ENCODE results near the gene ABO. TPM values are rescaled to one million over a fixed set of nuclear protein-coding genes. Genes with fewer than 3 reads are reported as not detected.

The ABO gene
- total and polyA plus RNA-seq, 9 of the 15 experiments (the other 6 are each of a cell fraction or from before 2014, with no cell fraction given), result 5.0 to 21.9 (median 11.9) TPM

DNA sequence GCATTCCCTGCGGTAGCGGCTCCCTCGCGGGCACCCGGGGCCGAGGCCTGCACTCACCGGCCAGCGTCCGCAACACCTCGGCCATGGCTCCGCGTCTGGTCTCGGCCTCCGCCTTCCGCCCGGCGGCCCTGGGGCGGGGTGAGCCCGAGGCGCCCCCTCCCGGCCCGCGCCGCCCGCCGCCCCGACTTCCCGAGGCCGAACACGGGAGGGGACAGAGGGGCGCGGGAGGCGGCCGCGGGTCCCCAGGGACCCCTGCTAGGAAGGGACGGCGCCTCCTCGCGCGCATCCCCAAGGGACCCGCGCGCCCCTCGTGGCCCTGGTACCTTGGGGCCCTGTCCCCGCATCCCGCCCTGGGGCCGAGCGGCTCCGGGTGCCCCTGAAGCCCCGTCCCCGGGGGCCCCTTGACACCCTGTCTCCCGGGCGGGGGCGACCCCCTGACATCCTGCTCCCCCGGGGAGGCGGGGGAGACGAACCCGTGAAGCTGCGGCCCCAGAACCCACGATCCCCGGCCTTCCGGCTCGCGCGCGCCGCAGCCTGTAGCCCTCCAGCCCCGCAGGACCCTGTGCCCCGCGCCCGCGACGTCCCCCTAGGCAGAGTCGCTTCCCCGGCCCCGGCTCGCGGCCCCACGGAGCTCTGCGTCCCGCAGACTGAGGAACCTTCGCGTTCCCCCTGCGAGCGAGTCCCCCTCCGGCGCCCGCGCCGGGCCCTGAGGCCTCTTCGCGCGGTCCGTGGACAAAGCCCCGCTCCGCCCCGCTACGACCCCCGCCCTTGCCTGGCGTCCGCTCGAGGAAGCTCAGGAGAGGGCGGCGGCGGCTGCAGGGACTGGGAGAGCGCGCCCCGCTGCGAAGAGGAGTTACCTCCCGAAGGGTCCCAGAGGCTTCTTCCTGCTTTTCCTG, at the start of gene ABO (continued):
- TF ChIP-seq REST (IDR thresholded peaks at IDR 0.05; ENCODE audit: borderline replicate concordance) (peak; percentile 55; the same call in 1 of the 2 replicates), REST (CRISPR knock-in tag; IDR thresholded peaks at IDR 0.05; ENCODE audit: low read depth) (no peak), SRSF7 (optimal IDR thresholded peaks at IDR 0.05; ENCODE audit: low read depth, low read length) (no peak), IRF9 (tag; IDR thresholded peaks at IDR 0.05) (no peak), CHD2 (IDR thresholded peaks at IDR 0.05; ENCODE audit: low read depth, low read length) (no peak), ZNF584 (CRISPR knock-in tag; IDR thresholded peaks at IDR 0.05; ENCODE audit: low read depth) (no peak), MIER1 (IDR thresholded peaks at IDR 0.05; ENCODE audit: low read depth) (no peak), ZNF316 (IDR thresholded peaks at IDR 0.05) (no peak), ZNF3 (CRISPR knock-in tag; IDR thresholded peaks at IDR 0.05) (no peak), CTCF (IDR thresholded peaks at IDR 0.05 in 2 of 3, conservative IDR thresholded peaks at IDR 0.05 in 1 of 3; ENCODE audit: insufficient read depth in 2 of 3, low read depth in 1 of 3, low read length in 3 of 3) (peak; percentile 24 to 56 (median 45); a peak in 3 of 6 replicates)

Measured in K562 (cell line).